ENCODE measurements around the gene PLS1. TPM values are rescaled to one million over a fixed set of nuclear protein-coding genes. Genes with fewer than 3 reads are reported as not detected.

The PLS1 gene
- total and polyA plus RNA-seq, 2 experiments from 2014 or later: 0.54 to 0.58 TPM

DNA sequence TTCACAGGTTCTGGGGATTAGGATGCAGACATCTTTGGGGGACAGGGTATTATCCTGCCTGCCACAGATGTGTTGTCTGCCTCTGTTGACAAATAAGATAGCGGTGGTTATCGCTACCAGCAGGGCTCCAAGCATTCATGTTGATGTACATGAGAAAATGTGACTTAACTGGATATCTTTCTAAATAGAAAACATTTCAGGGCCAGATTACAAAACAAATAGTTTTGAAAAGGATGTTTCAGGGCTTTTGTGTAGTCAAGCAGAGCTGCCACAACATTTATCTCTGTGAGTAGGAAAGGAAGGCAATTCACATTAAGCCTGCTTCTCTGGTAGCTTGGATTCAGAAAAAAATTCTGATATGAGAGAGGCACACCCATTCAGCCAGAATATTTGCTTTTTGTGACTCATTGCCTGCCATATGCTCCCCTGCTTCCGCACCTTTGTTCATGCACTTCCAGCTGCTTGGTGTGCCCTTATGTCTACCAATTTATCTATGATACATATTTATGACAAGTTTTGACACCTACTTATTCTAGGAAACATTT is 22.8 kb downstream of the PLS1 start:
- in situ Hi-C loops (cut with MboI): no loop called here
- 97 to 99% methylated on average over 3 of the region's 3 CpGs for WGBS, 2 experiments (ENCODE audit: low coverage in 1 of 2, low lambda C conversion rate in 2 of 2, missing lambda C conversion rate in 2 of 2)
- H3K79me2 ChIP-seq (ENCODE audit: insufficient read depth): no peaks in the 10 kb centered on the region
- no peaks in the 10 kb centered on the region for H3K36me3 ChIP-seq (ENCODE audit: low read depth)
- DNase-seq: peak; percentile 6
- H3K9ac ChIP-seq: no peak overlapping the region
- H3F3A ChIP-seq (ENCODE audit: insufficient read depth): no peaks in the 10 kb centered on the region
- no peaks in the 10 kb centered on the region for H3K9me3 ChIP-seq (ENCODE audit: low read depth)
- H3K9me2 ChIP-seq (ENCODE audit: insufficient read depth): no peaks in the 10 kb centered on the region
- H3K4me2 ChIP-seq (ENCODE audit: unreplicated experiment): no peak overlapping the region
- no peak overlapping the region for H3K4me3 ChIP-seq
- no peaks in the 10 kb centered on the region for H3K4me1 ChIP-seq (ENCODE audit: insufficient read depth)
- H3K27me3 ChIP-seq (replicated peaks; ENCODE audit: insufficient read depth): no peaks in the 10 kb centered on the region; the same call in 1 of the 2 replicates
- no peaks in the 10 kb centered on the region for H4K20me1 ChIP-seq (ENCODE audit: insufficient read depth)
- no peak overlapping the region for H3K27ac ChIP-seq
- no peak overlapping the region for H2AFZ ChIP-seq
- TF ChIP-seq EZH2phosphoT487 (IDR thresholded peaks at IDR 0.05; ENCODE audit: insufficient read depth, low read depth) (no peak), EZH2 (IDR thresholded peaks at IDR 0.05; ENCODE audit: insufficient read depth, poor library complexity, severe bottlenecking) (no peak)

DNA sequence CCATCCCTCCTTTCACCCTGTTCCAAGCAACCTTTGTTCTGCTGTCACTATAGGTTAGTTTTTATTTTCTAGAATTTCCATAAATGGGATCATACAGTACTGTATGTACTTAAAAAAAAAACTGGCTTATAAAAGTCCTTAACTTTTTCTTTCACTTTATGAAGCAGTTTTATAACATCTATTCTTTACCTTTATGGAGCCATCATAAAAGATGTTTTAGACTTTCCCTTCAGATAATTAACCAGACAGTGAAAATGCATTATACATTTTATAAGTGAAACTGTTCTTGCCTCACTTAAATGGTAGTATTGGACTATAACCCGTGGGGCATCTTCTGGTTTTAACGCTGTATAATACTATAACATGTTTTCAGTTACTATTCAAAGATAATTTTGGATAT is 26.2 kb downstream of the PLS1 start:
- Histone ChIP-seq H3K27ac (no peak overlapping the region), H3K4me2 (ENCODE audit: unreplicated experiment) (no peak overlapping the region), H3K9me3 (ENCODE audit: low read depth) (no peaks in the 10 kb centered on the region), H3K9ac (no peak overlapping the region), H4K20me1 (ENCODE audit: insufficient read depth) (no peaks in the 10 kb centered on the region), H2AFZ (no peak overlapping the region; the same call in 1 of the 2 replicates), H3K4me1 (ENCODE audit: insufficient read depth) (no peaks in the 10 kb centered on the region), H3K4me3 (no peak overlapping the region), H3K9me2 (ENCODE audit: insufficient read depth) (no peaks in the 10 kb centered on the region), H3K36me3 (ENCODE audit: low read depth) (no peaks in the 10 kb centered on the region), H3K79me2 (ENCODE audit: insufficient read depth) (no peaks in the 10 kb centered on the region), H3K27me3 (replicated peaks; ENCODE audit: insufficient read depth) (no peaks in the 10 kb centered on the region; the same call in 1 of the 2 replicates), H3F3A (ENCODE audit: insufficient read depth) (no peaks in the 10 kb centered on the region)
- in situ Hi-C loops (cut with MboI): no loop called here
- 25 to 36% methylated on average over 2 of the region's 2 CpGs for WGBS, 2 experiments (ENCODE audit: low coverage in 1 of 2, low lambda C conversion rate in 2 of 2, missing lambda C conversion rate in 2 of 2)
- no peak for TF ChIP-seq EZH2 (IDR thresholded peaks at IDR 0.05; ENCODE audit: insufficient read depth, poor library complexity, severe bottlenecking)
- no peak for TF ChIP-seq EZH2phosphoT487 (IDR thresholded peaks at IDR 0.05; ENCODE audit: insufficient read depth, low read depth)
- DNase-seq: no peak

- H3K9me2 ChIP-seq (ENCODE audit: insufficient read depth): no peaks in the 10 kb centered on the region
- no peaks in the 10 kb centered on the region for H3K36me3 ChIP-seq (ENCODE audit: low read depth)
- no peak overlapping the region for H3K27ac ChIP-seq
- no peaks in the 10 kb centered on the region for H3F3A ChIP-seq (ENCODE audit: insufficient read depth)
- no peaks in the 10 kb centered on the region for H3K4me1 ChIP-seq (ENCODE audit: insufficient read depth)
- no peak overlapping the region for H3K9ac ChIP-seq
- H4K20me1 ChIP-seq (ENCODE audit: insufficient read depth): no peaks in the 10 kb centered on the region
- H3K4me3 ChIP-seq: no peak overlapping the region
- no peaks in the 10 kb centered on the region for H3K79me2 ChIP-seq (ENCODE audit: insufficient read depth)
- H3K9me3 ChIP-seq (ENCODE audit: low read depth): no peaks in the 10 kb centered on the region
- H2AFZ ChIP-seq: no peak overlapping the region
- no peak for TF ChIP-seq EZH2phosphoT487 (IDR thresholded peaks at IDR 0.05; ENCODE audit: insufficient read depth, low read depth)
- TF ChIP-seq EZH2 (IDR thresholded peaks at IDR 0.05; ENCODE audit: insufficient read depth, poor library complexity, severe bottlenecking): no peak
- no peak overlapping the region for H3K4me2 ChIP-seq (ENCODE audit: unreplicated experiment)
- H3K27me3 ChIP-seq (replicated peaks; ENCODE audit: insufficient read depth): no peaks in the 10 kb centered on the region; the same call in 1 of the 2 replicates
- DNase-seq: no peak
- in situ Hi-C loops (cut with MboI): no loop called here
These were observed 27.0 kb downstream of the PLS1 start for GRCh38 chr3:142623194-142623593.

GRCh38 chr3:142624341-142625152 is 28.4 kb downstream of the PLS1 start:
- Histone ChIP-seq H3K4me3 (no peak overlapping the region), H3K36me3 (ENCODE audit: low read depth) (no peaks in the 10 kb centered on the region), H3K9me2 (ENCODE audit: insufficient read depth) (no peaks in the 10 kb centered on the region), H3K27ac (no peak overlapping the region), H3K27me3 (replicated peaks; ENCODE audit: insufficient read depth) (no peaks in the 10 kb centered on the region; the same call in 1 of the 2 replicates), H4K20me1 (ENCODE audit: insufficient read depth) (no peaks in the 10 kb centered on the region), H3K4me2 (ENCODE audit: unreplicated experiment) (no peak overlapping the region), H3K4me1 (ENCODE audit: insufficient read depth) (no peaks in the 10 kb centered on the region), H3K9me3 (ENCODE audit: low read depth) (no peaks in the 10 kb centered on the region), H3K79me2 (ENCODE audit: insufficient read depth) (no peaks in the 10 kb centered on the region), H2AFZ (no peak overlapping the region), H3K9ac (no peak overlapping the region), H3F3A (ENCODE audit: insufficient read depth) (no peaks in the 10 kb centered on the region)
- WGBS, 2 experiments (ENCODE audit: low coverage in 1 of 2, low lambda C conversion rate in 2 of 2, missing lambda C conversion rate in 2 of 2): 70 to 77% methylated on average over 2 of the region's 2 CpGs
- DNase-seq: no peak
- TF ChIP-seq EZH2 (IDR thresholded peaks at IDR 0.05; ENCODE audit: insufficient read depth, poor library complexity, severe bottlenecking) (no peak), EZH2phosphoT487 (IDR thresholded peaks at IDR 0.05; ENCODE audit: insufficient read depth, low read depth) (no peak)
- in situ Hi-C loops (cut with MboI): no loop called here
